RWPE1 (cell line): Measurements from ENCODE around the gene GNL3.
A peak's percentile ranks its signal among the peaks of the same experiment; 100 is the strongest.

ENCODE experiments used
- CTCF ChIA-PET: fragments of 350-600 bp; sonication (Branson Sonifier 250); formaldehyde crosslinking; extraction: SDS; loops from one replicate; lab custom pipeline; 2021; lab: Yijun Ruan, JAX
- POLR2A ChIA-PET: fragments of 400-600 bp; formaldehyde crosslinking; extraction: SDS; loops from one replicate; lab custom pipeline; 2020; ENCODE audit warnings: antibody characterized with exemption; ENCODE audit not compliant: low non-redundant PET; lab: Yijun Ruan, JAX
- DNase-seq: peaks from one replicate; pipeline ENCODE4 v3.0.0; 2012; ENCODE audit warnings: low spot score
- H3K27ac ChIP-seq: fragments of 450-650 bp; 2 replicates; pipeline ENCODE4 v1.5.1; 2017
- CTCF ChIP-seq: fragments of 450-650 bp; conservative IDR thresholded peaks from 2 replicates; pipeline ENCODE4 v1.5.1; 2017; ENCODE audit warnings: low read depth, mild to moderate bottlenecking

The GNL3 gene

DNA sequence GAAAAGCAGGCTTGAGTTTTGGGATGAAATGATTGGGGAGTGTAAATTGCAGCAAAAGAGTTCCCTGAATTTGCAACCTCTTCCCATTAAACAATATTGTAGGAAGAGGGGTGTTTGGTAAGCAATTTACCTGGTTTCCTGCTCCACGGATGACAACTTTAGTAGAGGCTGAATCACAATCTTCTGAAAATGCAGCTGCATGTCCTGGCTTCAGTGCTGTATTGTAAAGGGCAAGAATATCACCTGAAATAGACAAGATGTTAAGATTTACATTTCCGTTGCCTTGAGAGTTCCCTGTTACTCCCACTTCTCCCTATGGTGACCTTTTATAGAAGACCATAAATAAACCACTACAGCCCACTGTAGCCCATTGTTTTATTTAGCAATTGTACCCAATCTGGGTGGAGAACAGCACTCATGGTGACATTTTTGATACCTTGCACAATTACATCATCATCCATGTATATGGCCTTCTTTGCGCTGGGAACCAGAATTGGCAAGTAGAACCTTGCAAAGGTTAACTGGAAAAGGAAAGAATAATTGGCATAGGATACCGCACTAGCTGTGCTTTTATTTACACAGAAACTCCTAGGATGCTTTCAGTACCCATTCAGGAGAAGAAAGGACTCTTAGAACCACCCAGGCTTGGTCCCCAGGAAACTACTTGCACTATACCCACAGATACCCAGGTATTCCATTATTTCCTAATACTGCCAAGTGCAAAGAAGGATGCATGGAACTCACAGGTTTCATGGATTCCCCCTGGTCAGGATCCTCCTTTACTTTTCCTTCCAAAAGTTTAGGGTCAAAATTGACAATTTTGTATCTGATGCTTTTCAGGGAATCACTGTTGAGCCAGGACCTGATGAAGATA lies 10.2 kb downstream of the GNL3 start:
- no peak overlapping the region for H3K27ac ChIP-seq
- ChIA-PET POLR2A (no interaction called here), CTCF (no interaction called here)
- TF ChIP-seq CTCF, result no peak
- DNase-seq, result no peak

DNA sequence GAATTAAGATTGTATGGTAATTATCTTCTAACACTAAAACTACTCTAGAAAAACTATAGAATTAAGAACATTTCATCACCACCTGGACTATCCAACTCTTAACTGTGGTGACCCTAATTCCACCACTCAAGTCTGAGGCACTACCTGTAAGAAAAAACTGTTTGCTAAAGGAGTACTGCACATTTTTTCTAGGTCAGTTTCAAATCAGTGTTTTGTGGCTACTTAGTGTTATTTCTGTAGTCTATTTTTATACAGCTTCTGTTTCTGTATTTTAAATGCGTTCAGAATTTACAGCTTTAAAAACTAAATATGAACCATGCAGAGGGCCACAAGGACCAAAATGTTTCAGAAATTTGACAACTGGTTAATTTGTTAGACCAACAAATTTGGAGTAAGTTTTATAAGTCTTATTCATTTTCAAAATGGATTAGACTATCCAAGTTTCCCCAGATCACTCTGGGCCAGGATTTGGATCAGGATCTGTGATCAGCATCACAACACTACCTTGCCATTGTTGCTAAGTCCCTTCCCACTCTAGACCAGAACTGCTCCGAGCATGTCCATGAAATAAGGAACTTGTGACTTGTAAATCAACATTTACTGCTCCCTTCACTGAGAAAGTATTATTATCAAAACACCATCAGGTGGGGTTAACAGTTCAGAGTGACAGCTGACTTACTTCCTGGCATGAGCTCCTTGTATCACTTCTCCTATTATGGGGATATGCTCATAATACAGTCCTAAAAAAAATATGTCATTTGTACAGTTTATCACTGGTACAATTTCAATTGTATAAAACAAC lies 11.2 kb downstream of the GNL3 start:
- ChIA-PET POLR2A (no interaction called here), CTCF (interaction anchor here (0.7 kb wide), 1 partner anchor 10 kb away, joined by 4 read pairs; no protein-coding TSS in a partner anchor)
- no peak for DNase-seq
- H3K27ac ChIP-seq, result no peak overlapping the region
- TF ChIP-seq CTCF, result no peak

DNA sequence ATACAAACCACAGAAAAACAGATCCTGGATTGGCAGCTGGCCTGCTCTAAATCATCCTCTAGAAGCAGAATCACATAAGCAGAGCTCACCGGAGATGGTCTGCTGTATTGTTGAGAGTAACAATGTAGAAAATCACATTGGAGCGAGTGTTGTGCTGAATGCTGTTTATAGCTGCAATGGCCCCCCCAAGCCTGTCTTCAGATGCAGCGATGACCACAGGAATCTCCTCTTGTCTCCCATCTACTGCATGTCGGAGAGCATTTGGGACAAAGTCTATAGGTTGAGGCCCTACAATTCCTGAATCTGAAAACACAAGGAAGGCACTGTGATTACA lies 11.8 kb downstream of the GNL3 start:
- TF ChIP-seq CTCF, result no peak
- CTCF ChIA-PET, result interaction anchor here (0.7 kb wide), 1 partner anchor 10 kb away, joined by 4 read pairs; no protein-coding TSS in a partner anchor
- no peak for DNase-seq
- POLR2A ChIA-PET, result no interaction called here
- H3K27ac ChIP-seq, result no peak overlapping the region

DNA sequence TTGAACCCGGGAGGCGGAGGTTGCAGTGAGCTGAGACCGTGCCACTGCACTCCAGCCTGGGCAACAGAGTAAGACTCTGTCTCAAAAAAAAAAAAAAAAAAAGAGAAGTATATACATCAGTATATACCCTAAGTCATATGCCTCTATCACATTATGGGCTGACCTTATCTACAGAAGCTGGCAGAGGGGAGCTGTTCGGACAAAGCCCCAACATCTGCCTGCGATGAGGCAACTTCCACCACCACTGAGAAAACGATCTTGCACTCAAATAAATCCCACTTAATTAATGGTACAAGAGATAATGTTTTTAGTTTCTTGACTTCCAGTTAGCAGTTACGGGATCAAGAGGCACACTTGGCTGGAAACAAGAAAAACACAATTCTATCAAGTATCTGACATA lies 17.5 kb downstream of the GNL3 start:
- CTCF ChIA-PET, result interaction anchor here (0.6 kb wide), 1 partner anchor 61 kb away, joined by 4 read pairs; no protein-coding TSS in a partner anchor
- H3K27ac ChIP-seq, result no peak overlapping the region
- TF ChIP-seq CTCF, result no peak
- POLR2A ChIA-PET, result no interaction called here
- DNase-seq, result no peak

GRCh38 chr3:52704611-52705437 lies 19.0 kb downstream of the GNL3 start:
- no peak for TF ChIP-seq CTCF
- peak overlapping the region; percentile 91 for H3K27ac ChIP-seq
- no peak for DNase-seq
- CTCF ChIA-PET, result no interaction called here
- POLR2A ChIA-PET, result no interaction called here

DNA sequence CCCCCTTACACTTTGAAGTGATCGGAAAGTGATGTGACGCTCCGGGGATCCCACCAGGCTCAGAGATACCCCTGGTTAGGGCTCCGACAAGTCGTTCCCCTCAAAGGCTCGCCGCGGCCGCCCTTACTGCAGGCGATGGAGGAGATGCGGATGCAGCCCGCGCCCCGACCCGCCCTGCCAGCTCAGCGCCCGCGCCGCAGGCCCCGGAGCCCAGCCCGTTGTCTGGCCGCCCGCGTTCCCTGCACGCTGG lies 19.5 kb downstream of the GNL3 start:
- ChIA-PET POLR2A (no interaction called here), CTCF (no interaction called here)
- peak overlapping the region; percentile 91 for H3K27ac ChIP-seq
- TF ChIP-seq CTCF, result no peak
- no peak for DNase-seq
